C4-2B (cell line): Measurements from ENCODE around the gene DNAH3.

Source experiments
- ZFX ChIP-seq: fragments of 450-650 bp; IDR thresholded peaks from 2 replicates; pipeline ENCODE4 v1.6.1; 2017
- TF ChIP-seq, protein P1 (sequence below): fragments of 450-650 bp; conservative IDR thresholded peaks from 2 replicates; pipeline ENCODE4 v1.5.1; 2017; ENCODE audit warnings: mild to moderate bottlenecking

DNA sequence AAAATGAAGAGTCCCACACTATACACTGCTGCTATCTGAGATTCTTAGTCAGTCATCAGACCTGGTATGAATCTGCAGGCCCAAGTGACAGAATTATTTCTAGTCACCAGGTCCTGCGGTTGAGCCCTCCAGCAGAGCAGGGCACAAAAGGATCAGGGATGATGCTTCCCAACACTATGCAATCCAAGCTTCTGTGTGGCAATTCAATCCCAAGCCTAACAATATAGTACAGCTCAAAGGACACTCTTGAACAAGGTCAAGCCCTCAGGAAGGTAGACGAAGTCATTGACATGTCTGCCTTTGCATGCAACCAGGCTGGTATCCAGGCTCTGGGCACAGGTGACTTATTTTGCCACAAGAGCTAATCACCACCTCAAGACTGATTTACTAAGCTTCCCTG lies 256.3 kb downstream of the DNAH3 start:
- TF ChIP-seq, protein P1, sequence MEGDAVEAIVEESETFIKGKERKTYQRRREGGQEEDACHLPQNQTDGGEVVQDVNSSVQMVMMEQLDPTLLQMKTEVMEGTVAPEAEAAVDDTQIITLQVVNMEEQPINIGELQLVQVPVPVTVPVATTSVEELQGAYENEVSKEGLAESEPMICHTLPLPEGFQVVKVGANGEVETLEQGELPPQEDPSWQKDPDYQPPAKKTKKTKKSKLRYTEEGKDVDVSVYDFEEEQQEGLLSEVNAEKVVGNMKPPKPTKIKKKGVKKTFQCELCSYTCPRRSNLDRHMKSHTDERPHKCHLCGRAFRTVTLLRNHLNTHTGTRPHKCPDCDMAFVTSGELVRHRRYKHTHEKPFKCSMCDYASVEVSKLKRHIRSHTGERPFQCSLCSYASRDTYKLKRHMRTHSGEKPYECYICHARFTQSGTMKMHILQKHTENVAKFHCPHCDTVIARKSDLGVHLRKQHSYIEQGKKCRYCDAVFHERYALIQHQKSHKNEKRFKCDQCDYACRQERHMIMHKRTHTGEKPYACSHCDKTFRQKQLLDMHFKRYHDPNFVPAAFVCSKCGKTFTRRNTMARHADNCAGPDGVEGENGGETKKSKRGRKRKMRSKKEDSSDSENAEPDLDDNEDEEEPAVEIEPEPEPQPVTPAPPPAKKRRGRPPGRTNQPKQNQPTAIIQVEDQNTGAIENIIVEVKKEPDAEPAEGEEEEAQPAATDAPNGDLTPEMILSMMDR, result no peak
- TF ChIP-seq ZFX, result no peak
